ENCODE data around the gene GBX1. TPM values are rescaled to one million over a fixed set of nuclear protein-coding genes. Genes with fewer than 3 reads are reported as not detected.

GBX1 gene
- total and polyA plus RNA-seq, 11 donors: 0.27 to 0.52 (median 0.34) TPM; not detected in 5

GRCh38 chr7:151168787-151169162, 1.3 kb upstream of the GBX1 start:
- Histone ChIP-seq H3K36me3 (no peaks in the 10 kb centered on the region), H3K27ac (no peak overlapping the region), H3K4me1 (peaks cover 0 to 38% (median 11%) of the 10 kb centered on the region in 12 donors), H3K27me3 (peaks cover 11 to 83% (median 36%) of the 10 kb centered on the region in 9 donors), H3K4me3 (no peak overlapping the region), H3K9me3 (no peaks in the 10 kb centered on the region)
- intact Hi-C loops (cut with DNase I): loop anchor here in 3 of 10 donors (2.0 to 5.0 kb wide), 2 partner anchors 44 to 134 kb away; no protein-coding TSS in a partner anchor
- 49 to 56% (median 53%) methylated on average over 10 of the region's 10 CpGs for WGBS, 4 donors
- ATAC-seq (no peak), DNase-seq (no peak)
- TF ChIP-seq CTCF (IDR thresholded peaks at IDR 0.05) (no peak), POLR2A (IDR thresholded peaks at IDR 0.05) (no peak)

- Histone ChIP-seq H3K27ac (no peak overlapping the region), H3K36me3 (no peaks in the 10 kb centered on the region), H3K27me3 (peaks cover 11 to 84% (median 36%) of the 10 kb centered on the region in 9 donors), H3K4me1 (peaks cover 0 to 38% (median 11%) of the 10 kb centered on the region in 12 donors), H3K9me3 (no peaks in the 10 kb centered on the region), H3K4me3 (peak overlapping the region; percentile 32 to 57 (median 51))
- ATAC-seq: peak in 3 of 4 donors; percentile 63 to 73 (median 68)
- 3 to 9% (median 4%) methylated on average over 27 to 52 of the region's 52 CpGs for WGBS, 4 donors
- intact Hi-C loops (cut with DNase I): loop anchor here in 3 of 10 donors (2.0 to 5.0 kb wide), 2 partner anchors 43 to 134 kb away; no protein-coding TSS in a partner anchor
- DNase-seq: peak in 1 of 5 donors; percentile 74
- TF ChIP-seq POLR2A (IDR thresholded peaks at IDR 0.05) (no peak), CTCF (IDR thresholded peaks at IDR 0.05) (peak; percentile 54 to 79 (median 72))
Observed at GRCh38 chr7:151168003-151168786, 701 bp upstream of the GBX1 start.

- Histone ChIP-seq H3K4me3 (peak overlapping the region; percentile 32 to 57 (median 51)), H3K36me3 (no peaks in the 10 kb centered on the region), H3K4me1 (peaks cover 0 to 38% (median 11%) of the 10 kb centered on the region in 12 donors), H3K27me3 (peaks cover 11 to 83% (median 36%) of the 10 kb centered on the region in 9 donors), H3K27ac (no peak overlapping the region), H3K9me3 (no peaks in the 10 kb centered on the region)
- WGBS, 4 donors: 19 to 25% (median 24%) methylated on average over 21 to 31 of the region's 31 CpGs
- intact Hi-C loops (cut with DNase I): loop anchor here in 2 of 10 donors (5.0 kb wide), 1 partner anchor 136 kb away; no protein-coding TSS in a partner anchor
- no peak for TF ChIP-seq CTCF (IDR thresholded peaks at IDR 0.05)
- no peak for TF ChIP-seq POLR2A (IDR thresholded peaks at IDR 0.05)
- DNase-seq (no peak), ATAC-seq (no peak)
Observed at GRCh38 chr7:151166629-151167196, 781 bp downstream of the GBX1 start.

- no peak for DNase-seq
- Histone ChIP-seq H3K4me1 (peaks cover 0 to 3% (median 2%) of the 10 kb centered on the region in 12 donors), H3K27ac (no peak overlapping the region), H3K36me3 (no peaks in the 10 kb centered on the region), H3K27me3 (peaks cover 4 to 49% (median 15%) of the 10 kb centered on the region in 9 donors), H3K4me3 (no peak overlapping the region), H3K9me3 (no peaks in the 10 kb centered on the region)
- 83 to 91% (median 89%) methylated on average over 1 of the region's 1 CpG for WGBS, 4 donors
- TF ChIP-seq POLR2A (IDR thresholded peaks at IDR 0.05) (no peak), CTCF (IDR thresholded peaks at IDR 0.05) (no peak)
- no peak for ATAC-seq
- intact Hi-C loops (cut with DNase I): no loop called here
Observed at GRCh38 chr7:151161757-151162156, 5.7 kb downstream of the GBX1 start.

All from heart left ventricle (tissue), 16 donors.